ENCODE results near the gene STIMATE.

DNA sequence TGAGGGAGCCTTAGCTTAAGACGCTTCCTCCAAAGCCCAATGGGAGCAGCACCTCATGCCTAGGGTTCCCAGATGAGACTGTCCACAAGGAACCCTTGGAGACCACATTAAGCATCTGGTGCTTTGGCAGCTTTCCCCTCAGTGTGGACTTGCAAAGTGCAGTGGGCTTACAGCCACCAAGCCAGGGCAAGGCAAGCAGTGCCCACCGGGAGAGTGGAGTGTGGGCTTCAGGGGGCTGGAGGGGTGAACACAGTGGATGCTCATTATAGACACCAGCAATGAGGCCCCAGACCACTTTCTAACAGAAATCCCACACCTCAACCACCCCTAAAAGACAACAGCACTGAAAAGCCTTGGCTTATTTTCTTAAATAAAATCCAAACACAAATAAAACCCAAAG, 53.5 kb downstream of the STIMATE start:
- TF ChIP-seq, protein P1, sequence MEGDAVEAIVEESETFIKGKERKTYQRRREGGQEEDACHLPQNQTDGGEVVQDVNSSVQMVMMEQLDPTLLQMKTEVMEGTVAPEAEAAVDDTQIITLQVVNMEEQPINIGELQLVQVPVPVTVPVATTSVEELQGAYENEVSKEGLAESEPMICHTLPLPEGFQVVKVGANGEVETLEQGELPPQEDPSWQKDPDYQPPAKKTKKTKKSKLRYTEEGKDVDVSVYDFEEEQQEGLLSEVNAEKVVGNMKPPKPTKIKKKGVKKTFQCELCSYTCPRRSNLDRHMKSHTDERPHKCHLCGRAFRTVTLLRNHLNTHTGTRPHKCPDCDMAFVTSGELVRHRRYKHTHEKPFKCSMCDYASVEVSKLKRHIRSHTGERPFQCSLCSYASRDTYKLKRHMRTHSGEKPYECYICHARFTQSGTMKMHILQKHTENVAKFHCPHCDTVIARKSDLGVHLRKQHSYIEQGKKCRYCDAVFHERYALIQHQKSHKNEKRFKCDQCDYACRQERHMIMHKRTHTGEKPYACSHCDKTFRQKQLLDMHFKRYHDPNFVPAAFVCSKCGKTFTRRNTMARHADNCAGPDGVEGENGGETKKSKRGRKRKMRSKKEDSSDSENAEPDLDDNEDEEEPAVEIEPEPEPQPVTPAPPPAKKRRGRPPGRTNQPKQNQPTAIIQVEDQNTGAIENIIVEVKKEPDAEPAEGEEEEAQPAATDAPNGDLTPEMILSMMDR (IDR thresholded peaks at IDR 0.05; ENCODE audit: poor library complexity, severe bottlenecking), result no peak
- TF ChIP-seq EP300 (conservative IDR thresholded peaks at IDR 0.05; ENCODE audit: poor library complexity, severe bottlenecking) (no peak), MXI1 (conservative IDR thresholded peaks at IDR 0.05; ENCODE audit: poor library complexity, severe bottlenecking) (no peak), EZH2 (IDR thresholded peaks at IDR 0.05; ENCODE audit: borderline replicate concordance, insufficient read depth, low read length, poor library complexity, severe bottlenecking) (no peak), RAD21 (conservative IDR thresholded peaks at IDR 0.05) (no peak), POLR2AphosphoS5 (IDR thresholded peaks at IDR 0.05) (no peak), SMC3 (conservative IDR thresholded peaks at IDR 0.05; ENCODE audit: poor library complexity) (no peak)

All from neural cell (in vitro differentiated cells).